Esophagus muscularis mucosa (tissue), 4 donors: Measurements from ENCODE around the gene ACTR1A. TPM values are rescaled to one million over a fixed set of nuclear protein-coding genes. Genes with fewer than 3 reads are reported as not detected.
"Not testable (repeated sequence)": the region's sequence is repeated elsewhere in the genome, so short reads cannot be mapped to it uniquely, and the experiment has no call there.

Experiments used
- DNase-seq: peaks from one replicate; pipeline ENCODE4 v3.0.0-alpha.2; 2017; ENCODE audit errors: extremely low spot score
- H3K27ac ChIP-seq, 4 donors: fragments of 200-600 bp; sonication (generic); replicated peaks in 1 of 4; 1 replicate in 3 of 4; 2 replicates in 1 of 4; pipeline ENCODE4 v1.5.1; 2016 to 2019; ENCODE audit warnings: mild to moderate bottlenecking in 1 of 4
- H3K27me3 ChIP-seq, 4 donors: fragments of 200-600 bp; sonication (generic); one replicate each; pipeline versions ENCODE4 v1.5.1 to v1.6.0; 2016 to 2019
- H3K36me3 ChIP-seq, 4 donors: fragments of 200-600 bp; sonication (generic); one replicate each; pipeline ENCODE4 v1.5.1; 2016 to 2019
- H3K4me1 ChIP-seq, 4 donors: fragments of 200-600 bp; sonication (generic); one replicate each; pipeline ENCODE4 v1.5.1; 2016 to 2019
- H3K4me3 ChIP-seq, 4 donors: fragments of 200-600 bp; sonication (generic); 1 replicate in 2 of 4; 2 replicates in 2 of 4; pipeline ENCODE4 v1.5.1; 2016 to 2019; ENCODE audit warnings: mild to moderate bottlenecking in 4 of 4, moderate library complexity in 1 of 4
- H3K9me3 ChIP-seq, 4 donors: fragments of 200-600 bp; sonication (generic); 1 replicate in 3 of 4; 2 replicates in 1 of 4; pipeline ENCODE4 v1.5.1; 2016 to 2019
- CTCF ChIP-seq, 3 experiments: fragments of 200-600 bp in 2 of 3; fragments of 450-650 bp in 1 of 3; sonication (generic) in 2 of 3; IDR thresholded peaks; one replicate each; pipeline ENCODE4 v1.5.1; 2017 to 2019; ENCODE audit warnings: antibody characterized with exemption in 3 of 3, mild to moderate bottlenecking in 2 of 3, moderate library complexity in 1 of 3
- EP300 ChIP-seq: sonication (generic); formaldehyde crosslinking; IDR thresholded peaks from one replicate; pipeline ENCODE4 v1.6.1; 2017; ENCODE audit warnings: antibody characterized with exemption
- POLR2A ChIP-seq: fragments of 450-650 bp; IDR thresholded peaks from one replicate; pipeline ENCODE4 v1.6.1; 2017; ENCODE audit warnings: antibody characterized with exemption, moderate library complexity, mild to moderate bottlenecking, low read depth
- POLR2AphosphoS5 ChIP-seq, 2 donors: sonication (generic); formaldehyde crosslinking; IDR thresholded peaks; one replicate each; pipeline ENCODE4 v1.6.1; 2017; ENCODE audit warnings: antibody characterized with exemption in 2 of 2
- WGBS: methylation state at CpG from one replicate; pipeline ENCODE4 v1.1.5; 2018; 5-methylcytosine and 5-hydroxymethylcytosine counted together
- intact Hi-C: fragments of 100-400 bp; cut with DNase I; formaldehyde crosslinking; loops from one replicate; pipeline ENCODE4 v1.15.1; 2023
- total RNA-seq, 4 donors: library from RNA; depleted of rRNA; stranded (reverse); fragments of >200 nt; gene quantifications; one replicate each; pipeline versions ENCODE4 v1.1.0 to v1.2.1, GENCODE V29; 2016

The ACTR1A gene
- total RNA-seq, 4 donors from 2014 or later, result 164 to 283 (median 229) TPM

GRCh38 chr10:102458656-102459055, 43.9 kb downstream of the ACTR1A start:
- no peak for DNase-seq
- Histone ChIP-seq H3K36me3 (peaks cover 0 to 5% (median 0%) of the 10 kb centered on the region in 4 donors), H3K4me1 (peaks cover 18 to 30% (median 21%) of the 10 kb centered on the region in 4 donors), H3K9me3 (no peaks in the 10 kb centered on the region), H3K4me3 (no peak overlapping the region), H3K27me3 (no peaks in the 10 kb centered on the region), H3K27ac (no peak overlapping the region)
- TF ChIP-seq POLR2A, result no peak
- no peak for TF ChIP-seq POLR2AphosphoS5 (IDR thresholded peaks at IDR 0.05)
- TF ChIP-seq EP300, result no peak
- TF ChIP-seq CTCF (IDR thresholded peaks at IDR 0.05), result no peak
- intact Hi-C loops, result no loop called here
- 92% methylated on average over 4 of the region's 4 CpGs for WGBS

GRCh38 chr10:102457591-102458150, 44.8 kb downstream of the ACTR1A start:
- peaks cover 0 to 6% (median 0%) of the 10 kb centered on the region in 4 donors for H3K36me3 ChIP-seq
- TF ChIP-seq POLR2A, result no peak
- TF ChIP-seq CTCF (IDR thresholded peaks at IDR 0.05), result no peak
- no peak for TF ChIP-seq POLR2AphosphoS5 (IDR thresholded peaks at IDR 0.05)
- TF ChIP-seq EP300, result no peak
- no peak for DNase-seq
- peaks cover 15 to 24% (median 20%) of the 10 kb centered on the region in 4 donors for H3K4me1 ChIP-seq
- H3K27me3 ChIP-seq, result no peaks in the 10 kb centered on the region
- H3K9me3 ChIP-seq, result no peaks in the 10 kb centered on the region
- 89% methylated on average over 9 of the region's 9 CpGs for WGBS
- intact Hi-C loops, result no loop called here
- H3K4me3 ChIP-seq, result no peak overlapping the region
- no peak overlapping the region for H3K27ac ChIP-seq

- Histone ChIP-seq H3K27me3 (no peaks in the 10 kb centered on the region), H3K4me1 (peaks cover 9 to 21% (median 14%) of the 10 kb centered on the region in 4 donors), H3K9me3 (no peaks in the 10 kb centered on the region), H3K36me3 (peaks cover 0 to 10% (median 0%) of the 10 kb centered on the region in 4 donors), H3K4me3 (no peak overlapping the region), H3K27ac (no peak overlapping the region)
- 71% methylated on average over 7 of the region's 7 CpGs for WGBS
- TF ChIP-seq EP300, result no peak
- no peak for TF ChIP-seq POLR2AphosphoS5 (IDR thresholded peaks at IDR 0.05)
- TF ChIP-seq CTCF (IDR thresholded peaks at IDR 0.05), result no peak
- no peak for TF ChIP-seq POLR2A
- intact Hi-C loops, result no loop called here
- DNase-seq, result no peak
These were observed 46.5 kb downstream of the ACTR1A start for GRCh38 chr10:102455893-102456471.

- H3K27ac ChIP-seq, H3K9me3 ChIP-seq, H3K36me3 ChIP-seq, DNase-seq, H3K27me3 ChIP-seq, H3K4me3 ChIP-seq, intact Hi-C loops: not testable (repeated sequence)
- H3K4me1 ChIP-seq, result peaks cover 5 to 23% (median 13%) of the 10 kb centered on the region in 4 donors
- WGBS, result 73% methylated on average over 12 of the region's 13 CpGs
These were observed 47.6 kb downstream of the ACTR1A start for GRCh38 chr10:102454662-102455487.

GRCh38 chr10:102453502-102453901, 49.0 kb downstream of the ACTR1A start:
- Histone ChIP-seq H3K27ac (peak overlapping the region; percentile 10 to 57 (median 51)), H3K4me3 (no peak overlapping the region), H3K36me3 (peaks cover 0 to 10% (median 0%) of the 10 kb centered on the region in 4 donors), H3K4me1 (peaks cover 5 to 32% (median 21%) of the 10 kb centered on the region in 4 donors), H3K9me3 (no peaks in the 10 kb centered on the region), H3K27me3 (no peaks in the 10 kb centered on the region)
- no peak for TF ChIP-seq POLR2AphosphoS5 (IDR thresholded peaks at IDR 0.05)
- 79% methylated on average over 5 of the region's 5 CpGs for WGBS
- no peak for DNase-seq
- intact Hi-C loops, result no loop called here
